Mucosa of descending colon (tissue), 3 donors: ENCODE measurements around the gene GLT8D1. TPM values are rescaled to one million over a fixed set of nuclear protein-coding genes. Genes with fewer than 3 reads are reported as not detected.

Source experiments
- ATAC-seq: fragments of 200-7000 bp; cut with Tn5 transposase; one replicate; pipeline ENCODE4 v1.9.1; 2020; ENCODE audit warnings: mild to moderate bottlenecking, moderate library complexity
- DNase-seq, 3 donors: peaks; one replicate each; pipeline ENCODE4 v3.0.0-alpha.2; 2020
- H3K36me3 ChIP-seq: fragments of 200-600 bp; one replicate; pipeline ENCODE4 v1.8.0; 2021; ENCODE audit warnings: low read depth, mild to moderate bottlenecking
- H3K4me1 ChIP-seq: fragments of 200-600 bp; one replicate; pipeline ENCODE4 v1.8.0; 2021; ENCODE audit warnings: low read depth, mild to moderate bottlenecking
- H3K4me3 ChIP-seq: fragments of 200-600 bp; one replicate; pipeline ENCODE4 v1.8.0; 2021; ENCODE audit warnings: mild to moderate bottlenecking
- H3K9me3 ChIP-seq: fragments of 200-600 bp; one replicate; pipeline ENCODE4 v1.8.0; 2021; ENCODE audit warnings: mild to moderate bottlenecking
- CTCF ChIP-seq: fragments of 200-600 bp; IDR thresholded peaks from one replicate; pipeline ENCODE4 v1.8.0; 2022; ENCODE audit warnings: antibody characterized with exemption, mild to moderate bottlenecking
- intact Hi-C, 2 donors: fragments of 100-400 bp; cut with DNase I in 1 of 2; cut with micrococcal nuclease in 1 of 2; formaldehyde crosslinking; loops; one replicate each; pipeline versions ENCODE4 v1.11.0 to v1.11.1; 2022; cut with DNase I, micrococcal nuclease
- total RNA-seq, 3 donors: library from RNA; stranded (reverse); fragmentation: NEBNext Ultra II Directional in 2 of 3; extraction: Animal tissue kit (Norgen Biotek cat#: 25700) in 2 of 3; gene quantifications; one replicate each; pipeline versions ENCODE4 v1.2.1 to v1.2.4, GENCODE V29; 2021 to 2023
- donor health status: DM: no; HTN: no; CAD: no; lungs with moderate emphysema.
- donor health status: DM: no; HTN: no; CAD: no.
- donor health status: DM: no; HTN: yes; CAD: no.

Gene GLT8D1
- total RNA-seq, 3 donors from 2014 or later: 24.4 to 36.0 (median 30.7) TPM

GRCh38 chr3:52671676-52672075 lies 33.9 kb downstream of the GLT8D1 start:
- DNase-seq (no peak), ATAC-seq (no peak)
- no peaks in the 10 kb centered on the region for H3K9me3 ChIP-seq
- H3K4me1 ChIP-seq: no peaks in the 10 kb centered on the region
- TF ChIP-seq CTCF: no peak
- intact Hi-C loops: no loop called here
- H3K4me3 ChIP-seq: no peak overlapping the region
- H3K36me3 ChIP-seq: no peaks in the 10 kb centered on the region

GRCh38 chr3:52670621-52671521 lies 34.7 kb downstream of the GLT8D1 start:
- no peak for TF ChIP-seq CTCF
- Histone ChIP-seq H3K4me3 (no peak overlapping the region), H3K36me3 (no peaks in the 10 kb centered on the region), H3K9me3 (no peaks in the 10 kb centered on the region), H3K4me1 (no peaks in the 10 kb centered on the region)
- DNase-seq (no peak), ATAC-seq (peak; percentile 82)
- intact Hi-C loops: no loop called here

GRCh38 chr3:52663098-52663497 lies 42.5 kb downstream of the GLT8D1 start:
- DNase-seq: no peak
- TF ChIP-seq CTCF: no peak

GRCh38 chr3:52660046-52660445 lies 45.5 kb downstream of the GLT8D1 start:
- no peak for DNase-seq
- Histone ChIP-seq H3K9me3 (no peaks in the 10 kb centered on the region), H3K4me1 (no peaks in the 10 kb centered on the region), H3K36me3 (peaks cover 8% of the 10 kb centered on the region), H3K4me3 (no peak overlapping the region)
- no peak for TF ChIP-seq CTCF
- intact Hi-C loops: no loop called here
- ATAC-seq: no peak

More at GRCh38 chr3:52663098-52663497, 42.5 kb downstream of the GLT8D1 start:
- no peaks in the 10 kb centered on the region for H3K4me1 ChIP-seq
- no peaks in the 10 kb centered on the region for H3K36me3 ChIP-seq
- no peaks in the 10 kb centered on the region for H3K9me3 ChIP-seq
- no peak overlapping the region for H3K4me3 ChIP-seq
- ATAC-seq: no peak
- intact Hi-C loops: no loop called here

GRCh38 chr3:52655895-52656294 lies 49.7 kb downstream of the GLT8D1 start:
- no peaks in the 10 kb centered on the region for H3K4me1 ChIP-seq
- no peaks in the 10 kb centered on the region for H3K9me3 ChIP-seq
- TF ChIP-seq CTCF: no peak
- ATAC-seq (no peak), DNase-seq (no peak)
- H3K4me3 ChIP-seq: no peak overlapping the region
- peaks cover 8% of the 10 kb centered on the region for H3K36me3 ChIP-seq
- intact Hi-C loops: no loop called here
